ENCODE data around the gene NUSAP1.
"Not testable (repeated sequence)": the region's sequence is repeated elsewhere in the genome, so short reads cannot be mapped to it uniquely, and the experiment has no call there.

NUSAP1 gene

GRCh38 chr15:41332194-41333025 lies at the start of gene NUSAP1, which contains the start of gene OIP5:
NUSAP1 (plus strand) TSS chr15:41332881; CDS start chr15:41332958, 77 bp downstream.
OIP5 (minus strand) TSS chr15:41332591; CDS start chr15:41332561, 30 bp downstream.
- DNase-seq, result peak; percentile 99 to 100

GRCh38 chr15:41282980-41283652 lies 49.6 kb upstream of the NUSAP1 start:
- DNase-seq, result not testable (repeated sequence)

GRCh38 chr15:41283653-41284426 lies 48.8 kb upstream of the NUSAP1 start:
- peak; percentile 97 to 99 for DNase-seq

GRCh38 chr15:41284427-41285177 lies 48.1 kb upstream of the NUSAP1 start:
- peak in 1 of 2 experiments; percentile 45 for DNase-seq

- no peak for DNase-seq
These were observed 47.4 kb upstream of the NUSAP1 start for GRCh38 chr15:41285285-41285684.

- no peak for DNase-seq
These were observed 45.9 kb upstream of the NUSAP1 start for GRCh38 chr15:41286665-41287333.

GRCh38 chr15:41288464-41288863 lies 44.2 kb upstream of the NUSAP1 start:
- DNase-seq, result no peak

- DNase-seq, result no peak
These were observed 42.7 kb upstream of the NUSAP1 start for GRCh38 chr15:41289953-41290352.

GRCh38 chr15:41291065-41291631 lies 41.5 kb upstream of the NUSAP1 start:
- no peak for DNase-seq

- DNase-seq, result no peak
These were observed 40.2 kb upstream of the NUSAP1 start for GRCh38 chr15:41292521-41292920.

GRCh38 chr15:41301139-41301538 lies 31.5 kb upstream of the NUSAP1 start:
- DNase-seq, result not testable (repeated sequence)

- no peak for DNase-seq
These were observed 31.1 kb upstream of the NUSAP1 start for GRCh38 chr15:41301587-41301986.

- no peak for DNase-seq
These were observed 28.4 kb upstream of the NUSAP1 start for GRCh38 chr15:41304149-41304770.

GRCh38 chr15:41307679-41308078 lies 25.0 kb upstream of the NUSAP1 start:
- DNase-seq, result no peak

GRCh38 chr15:41309226-41309905 lies 23.3 kb upstream of the NUSAP1 start:
- DNase-seq, result no peak

- DNase-seq, result not testable (repeated sequence)
These were observed 11.8 kb upstream of the NUSAP1 start for GRCh38 chr15:41320805-41321330.

- DNase-seq, result no peak
These were observed 9.1 kb upstream of the NUSAP1 start for GRCh38 chr15:41323611-41324010.

- DNase-seq, result peak in 1 of 2 experiments; percentile 29
These were observed 1.4 kb upstream of the NUSAP1 start for GRCh38 chr15:41331281-41331680.

- DNase-seq, result no peak
These were observed 868 bp upstream of the NUSAP1 start for GRCh38 chr15:41331833-41332193.

- peak in 1 of 2 experiments; percentile 70 for DNase-seq
These were observed 413 bp downstream of the NUSAP1 start for GRCh38 chr15:41333026-41333562.
